ENCODE measurements around the gene STAMBPL1.

STAMBPL1 gene

DNA sequence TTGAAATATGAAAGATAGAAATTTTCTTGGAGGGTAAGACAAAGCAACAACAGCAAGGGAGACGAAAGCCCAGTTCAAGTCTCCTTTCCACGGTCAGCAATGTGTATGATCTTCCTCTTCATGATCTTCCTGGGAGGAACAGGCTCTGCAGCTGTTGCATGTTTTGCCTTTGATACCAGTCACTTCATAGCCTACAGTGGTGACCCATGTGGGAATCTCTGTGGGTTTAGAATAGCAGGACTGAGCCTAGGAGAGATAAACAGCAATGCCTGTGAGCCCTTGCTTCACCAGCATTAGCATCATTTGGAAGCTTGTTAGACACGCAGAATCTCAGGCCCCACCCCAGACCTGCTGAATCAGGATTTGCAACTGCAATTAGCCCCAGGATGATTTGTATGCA, 31.8 kb downstream of the STAMBPL1 start:
- Histone ChIP-seq H3K27me3 (ENCODE audit: insufficient read depth, low read length, poor library complexity, severe bottlenecking) (no peaks in the 10 kb centered on the region), H3K79me2 (ENCODE audit: insufficient read depth, low read length) (no peaks in the 10 kb centered on the region), H3K36me3 (ENCODE audit: insufficient read depth, low read length) (peaks cover 86% of the 10 kb centered on the region; the same call in 1 of the 2 replicates), H3K4me2 (ENCODE audit: low read depth, low read length, poor library complexity, severe bottlenecking) (no peak overlapping the region), H4K20me1 (ENCODE audit: insufficient read depth, low read length, poor library complexity, severe bottlenecking) (no peaks in the 10 kb centered on the region), H3K9me3 (ENCODE audit: insufficient read depth, low read depth, low read length) (no peaks in the 10 kb centered on the region), H2AFZ (ENCODE audit: low read length) (no peak overlapping the region), H3F3A (ENCODE audit: low read depth) (no peaks in the 10 kb centered on the region), H3K9me2 (replicated peaks; ENCODE audit: low read depth, low read length) (no peaks in the 10 kb centered on the region), H3K9ac (ENCODE audit: low read depth, low read length, poor library complexity, severe bottlenecking) (no peak overlapping the region), H3K4me1 (ENCODE audit: insufficient read depth, low read length, poor library complexity, severe bottlenecking) (no peaks in the 10 kb centered on the region), H3K4me3 (ENCODE audit: low read length, poor library complexity, severe bottlenecking) (no peak overlapping the region)
- TF ChIP-seq, protein P1, sequence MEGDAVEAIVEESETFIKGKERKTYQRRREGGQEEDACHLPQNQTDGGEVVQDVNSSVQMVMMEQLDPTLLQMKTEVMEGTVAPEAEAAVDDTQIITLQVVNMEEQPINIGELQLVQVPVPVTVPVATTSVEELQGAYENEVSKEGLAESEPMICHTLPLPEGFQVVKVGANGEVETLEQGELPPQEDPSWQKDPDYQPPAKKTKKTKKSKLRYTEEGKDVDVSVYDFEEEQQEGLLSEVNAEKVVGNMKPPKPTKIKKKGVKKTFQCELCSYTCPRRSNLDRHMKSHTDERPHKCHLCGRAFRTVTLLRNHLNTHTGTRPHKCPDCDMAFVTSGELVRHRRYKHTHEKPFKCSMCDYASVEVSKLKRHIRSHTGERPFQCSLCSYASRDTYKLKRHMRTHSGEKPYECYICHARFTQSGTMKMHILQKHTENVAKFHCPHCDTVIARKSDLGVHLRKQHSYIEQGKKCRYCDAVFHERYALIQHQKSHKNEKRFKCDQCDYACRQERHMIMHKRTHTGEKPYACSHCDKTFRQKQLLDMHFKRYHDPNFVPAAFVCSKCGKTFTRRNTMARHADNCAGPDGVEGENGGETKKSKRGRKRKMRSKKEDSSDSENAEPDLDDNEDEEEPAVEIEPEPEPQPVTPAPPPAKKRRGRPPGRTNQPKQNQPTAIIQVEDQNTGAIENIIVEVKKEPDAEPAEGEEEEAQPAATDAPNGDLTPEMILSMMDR (conservative IDR thresholded peaks at IDR 0.05; ENCODE audit: low read length), result no peak
- no peak for TF ChIP-seq EZH2phosphoT487 (IDR thresholded peaks at IDR 0.05; ENCODE audit: borderline replicate concordance)

DNA sequence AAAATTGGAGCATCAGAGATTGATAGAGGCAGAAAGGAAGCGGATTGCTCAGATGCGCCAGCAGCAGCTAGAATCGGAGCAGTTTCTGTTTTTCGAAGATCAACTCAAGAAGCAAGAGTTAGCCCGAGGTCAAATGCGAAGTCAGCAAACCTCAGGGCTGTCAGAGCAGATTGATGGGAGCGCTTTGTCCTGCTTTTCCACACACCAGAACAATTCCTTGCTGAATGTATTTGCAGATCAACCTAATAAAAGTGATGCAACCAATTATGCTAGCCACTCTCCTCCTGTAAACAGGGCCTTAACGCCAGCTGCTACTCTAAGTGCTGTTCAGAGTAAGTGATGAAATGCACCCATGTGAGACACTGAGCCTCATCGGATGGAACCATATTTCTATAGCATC, 33.1 kb downstream of the STAMBPL1 start:
- H3K4me2 ChIP-seq (ENCODE audit: low read depth, low read length, poor library complexity, severe bottlenecking), result no peak overlapping the region
- peaks cover 82% of the 10 kb centered on the region; the same call in 1 of the 2 replicates for H3K36me3 ChIP-seq (ENCODE audit: insufficient read depth, low read length)
- no peaks in the 10 kb centered on the region for H3K4me1 ChIP-seq (ENCODE audit: insufficient read depth, low read length, poor library complexity, severe bottlenecking)

DNA sequence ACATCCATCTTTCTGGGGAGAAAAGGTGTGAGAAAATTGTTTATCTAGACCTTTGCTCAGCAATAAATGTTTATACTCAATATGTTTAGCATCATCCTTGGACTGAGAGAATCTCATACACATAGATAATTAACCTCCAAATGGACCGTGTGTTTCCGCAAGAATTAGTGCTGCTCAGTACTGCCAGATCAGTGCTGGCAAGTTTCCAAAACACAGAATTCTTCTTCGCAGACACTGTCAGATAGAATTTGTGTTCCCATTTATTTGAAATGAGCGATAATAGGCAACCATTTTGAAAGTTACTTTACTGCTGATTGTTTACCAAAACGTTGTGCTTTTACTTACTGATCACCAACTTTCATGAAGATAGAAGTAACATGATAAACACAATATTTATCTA, 33.7 kb downstream of the STAMBPL1 start:
- Histone ChIP-seq H4K20me1 (ENCODE audit: insufficient read depth, low read length, poor library complexity, severe bottlenecking) (no peaks in the 10 kb centered on the region), H3K79me2 (ENCODE audit: insufficient read depth, low read length) (no peaks in the 10 kb centered on the region), H3K27me3 (ENCODE audit: insufficient read depth, low read length, poor library complexity, severe bottlenecking) (no peaks in the 10 kb centered on the region), H3F3A (ENCODE audit: low read depth) (no peaks in the 10 kb centered on the region), H3K4me1 (ENCODE audit: insufficient read depth, low read length, poor library complexity, severe bottlenecking) (no peaks in the 10 kb centered on the region), H3K9me2 (replicated peaks; ENCODE audit: low read depth, low read length) (no peaks in the 10 kb centered on the region), H3K4me3 (ENCODE audit: low read length, poor library complexity, severe bottlenecking) (no peak overlapping the region), H3K4me2 (ENCODE audit: low read depth, low read length, poor library complexity, severe bottlenecking) (no peak overlapping the region), H3K36me3 (ENCODE audit: insufficient read depth, low read length) (peaks cover 82% of the 10 kb centered on the region), H3K9ac (ENCODE audit: low read depth, low read length, poor library complexity, severe bottlenecking) (no peak overlapping the region), H2AFZ (ENCODE audit: low read length) (no peak overlapping the region), H3K9me3 (ENCODE audit: insufficient read depth, low read depth, low read length) (no peaks in the 10 kb centered on the region)
- TF ChIP-seq, protein P1 (conservative IDR thresholded peaks at IDR 0.05; ENCODE audit: low read length), result no peak
- no peak for TF ChIP-seq EZH2phosphoT487 (IDR thresholded peaks at IDR 0.05; ENCODE audit: borderline replicate concordance)

More for the DNA sequence above, 33.1 kb downstream of the STAMBPL1 start:
- no peak overlapping the region for H2AFZ ChIP-seq (ENCODE audit: low read length)
- no peaks in the 10 kb centered on the region for H3K9me2 ChIP-seq (replicated peaks; ENCODE audit: low read depth, low read length)
- H3K4me3 ChIP-seq (ENCODE audit: low read length, poor library complexity, severe bottlenecking), result no peak overlapping the region
- H3K79me2 ChIP-seq (ENCODE audit: insufficient read depth, low read length), result no peaks in the 10 kb centered on the region
- no peak overlapping the region for H3K9ac ChIP-seq (ENCODE audit: low read depth, low read length, poor library complexity, severe bottlenecking)
- H3F3A ChIP-seq (ENCODE audit: low read depth), result no peaks in the 10 kb centered on the region
- no peaks in the 10 kb centered on the region for H4K20me1 ChIP-seq (ENCODE audit: insufficient read depth, low read length, poor library complexity, severe bottlenecking)
- H3K9me3 ChIP-seq (ENCODE audit: insufficient read depth, low read depth, low read length), result no peaks in the 10 kb centered on the region
- no peaks in the 10 kb centered on the region for H3K27me3 ChIP-seq (ENCODE audit: insufficient read depth, low read length, poor library complexity, severe bottlenecking)
- TF ChIP-seq, protein P1 (conservative IDR thresholded peaks at IDR 0.05; ENCODE audit: low read length), result no peak
- no peak for TF ChIP-seq EZH2phosphoT487 (IDR thresholded peaks at IDR 0.05; ENCODE audit: borderline replicate concordance)
